Neuron (in vitro differentiated cells): ENCODE results near the gene SUCO.

Experiments
- H2AFZ ChIP-seq: one replicate; pipeline ENCODE4 v1.6.1; 2013; ENCODE audit warnings: low read depth, mild to moderate bottlenecking, inconsistent platforms, low read length, moderate library complexity
- H3K27me3 ChIP-seq: one replicate; pipeline ENCODE4 v1.6.1; 2013; ENCODE audit warnings: low read length; ENCODE audit not compliant: insufficient read depth
- H3K36me3 ChIP-seq: one replicate; pipeline ENCODE4 v1.6.1; 2013; ENCODE audit warnings: low read length; ENCODE audit not compliant: insufficient read depth
- H3K4me1 ChIP-seq: one replicate; pipeline ENCODE4 v1.6.1; 2013; ENCODE audit warnings: low read length; ENCODE audit not compliant: insufficient read depth
- H3K4me3 ChIP-seq: 2 replicates; pipeline ENCODE4 v1.5.1; 2013; ENCODE audit warnings: mild to moderate bottlenecking, low read length, moderate library complexity
- H3K9me3 ChIP-seq: one replicate; pipeline ENCODE4 v1.6.1; 2013; ENCODE audit warnings: low read length

SUCO gene

DNA sequence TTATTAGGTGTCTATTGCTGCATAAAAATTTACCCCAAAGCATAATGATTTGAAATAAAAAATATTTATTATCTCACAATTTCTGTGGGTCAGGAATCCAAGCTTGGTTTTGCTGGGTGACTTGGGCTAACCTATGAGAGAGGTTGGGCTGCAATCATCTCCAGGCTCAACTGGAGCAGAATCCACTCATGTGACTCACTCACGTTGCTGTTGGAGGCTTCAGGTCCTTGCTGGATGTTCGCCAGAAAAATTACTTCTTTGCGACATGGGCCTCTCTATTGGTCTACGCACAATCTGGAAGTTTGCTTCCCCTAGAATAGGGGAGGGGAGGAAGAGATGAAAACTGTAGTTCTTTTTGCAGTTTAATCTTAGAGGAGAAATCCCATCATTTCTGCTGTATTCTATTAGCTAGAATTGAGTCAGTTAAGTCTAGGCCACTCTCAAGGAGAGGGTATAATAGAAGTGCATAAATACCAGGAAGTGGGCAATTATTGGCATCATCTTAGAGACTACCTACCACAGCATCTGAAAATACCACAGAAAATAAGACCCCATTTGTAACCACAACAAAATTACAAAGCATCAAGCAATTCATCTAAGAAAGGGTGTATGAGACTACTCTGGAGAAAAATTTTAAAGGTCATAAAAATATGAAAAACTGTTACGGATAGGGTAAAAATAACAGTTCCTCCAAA lies 120.2 kb downstream of the SUCO start:
- Histone ChIP-seq H2AFZ (no peak overlapping the region), H3K4me3 (no peak overlapping the region), H3K9me3 (no peaks in the 10 kb centered on the region), H3K36me3 (no peaks in the 10 kb centered on the region), H3K4me1 (no peaks in the 10 kb centered on the region), H3K27me3 (no peaks in the 10 kb centered on the region)

DNA sequence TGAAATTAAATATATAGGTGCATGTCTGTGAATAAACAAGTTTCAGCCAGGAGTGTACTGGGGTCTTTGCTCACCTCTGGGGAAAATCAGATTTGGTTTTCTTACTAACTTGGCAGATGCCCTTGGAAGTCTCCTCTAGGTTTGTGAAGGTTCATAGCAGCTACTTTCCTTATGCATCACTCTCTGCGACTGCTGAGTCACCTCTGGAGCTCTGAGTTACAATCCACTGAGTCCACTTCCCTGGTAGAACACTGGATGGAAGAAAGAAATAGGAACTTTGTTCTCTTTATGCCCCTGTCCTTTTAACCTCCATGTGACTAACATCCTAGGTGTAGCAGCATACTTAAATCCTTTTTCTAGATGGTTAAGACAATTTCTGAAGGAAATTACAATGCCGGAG lies 121.6 kb downstream of the SUCO start:
- no peak overlapping the region for H3K4me3 ChIP-seq
- no peaks in the 10 kb centered on the region for H3K27me3 ChIP-seq
- no peaks in the 10 kb centered on the region for H3K9me3 ChIP-seq
- no peaks in the 10 kb centered on the region for H3K4me1 ChIP-seq
- no peaks in the 10 kb centered on the region for H3K36me3 ChIP-seq
- H2AFZ ChIP-seq: no peak overlapping the region

DNA sequence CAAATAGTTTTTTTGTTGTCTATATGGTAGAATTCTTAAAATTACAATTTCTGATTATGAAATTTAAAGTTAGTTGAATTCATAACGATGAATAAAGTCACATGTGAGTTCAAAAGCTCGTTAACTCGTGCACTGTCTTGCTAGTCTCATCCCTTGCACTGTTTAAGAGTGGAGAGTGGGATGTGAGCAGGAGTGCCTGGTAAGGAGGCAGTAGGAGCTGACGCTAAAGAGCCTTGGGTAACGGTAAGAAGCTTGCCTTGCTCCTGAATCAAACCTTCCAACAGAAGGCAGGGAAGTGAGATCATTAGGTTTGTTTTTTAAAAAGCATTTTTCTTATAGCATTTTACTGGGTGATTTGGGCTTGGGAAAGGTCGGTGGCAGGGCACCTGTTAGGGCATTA lies 123.6 kb downstream of the SUCO start:
- H3K4me1 ChIP-seq: no peaks in the 10 kb centered on the region
- peaks cover 3% of the 10 kb centered on the region for H3K27me3 ChIP-seq

DNA sequence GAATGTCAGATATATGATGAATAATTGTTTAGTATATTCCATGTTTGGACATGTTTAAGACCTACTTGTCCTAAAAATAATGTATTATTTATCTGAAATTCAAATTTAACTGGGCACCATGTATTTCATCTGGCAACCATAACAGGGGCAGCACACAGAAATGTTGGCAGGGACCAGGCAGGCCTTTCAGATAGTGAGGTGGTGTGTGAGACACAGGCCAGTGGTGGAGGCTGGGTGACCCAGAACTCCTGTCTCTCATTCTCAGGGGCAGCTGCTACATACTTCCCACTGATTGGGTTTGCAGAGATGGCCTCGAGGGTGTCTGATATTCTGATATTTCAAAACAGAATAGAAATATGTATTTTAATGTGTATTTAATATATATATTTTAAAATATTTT lies 124.6 kb downstream of the SUCO start:
- no peak overlapping the region for H3K4me3 ChIP-seq
- H3K27me3 ChIP-seq: peaks cover 3% of the 10 kb centered on the region
- H3K4me1 ChIP-seq: no peaks in the 10 kb centered on the region
- no peaks in the 10 kb centered on the region for H3K36me3 ChIP-seq
- no peaks in the 10 kb centered on the region for H3K9me3 ChIP-seq
- no peak overlapping the region for H2AFZ ChIP-seq

More for the DNA sequence above, 123.6 kb downstream of the SUCO start:
- H2AFZ ChIP-seq: no peak overlapping the region
- no peaks in the 10 kb centered on the region for H3K36me3 ChIP-seq
- no peaks in the 10 kb centered on the region for H3K9me3 ChIP-seq
- H3K4me3 ChIP-seq: no peak overlapping the region

DNA sequence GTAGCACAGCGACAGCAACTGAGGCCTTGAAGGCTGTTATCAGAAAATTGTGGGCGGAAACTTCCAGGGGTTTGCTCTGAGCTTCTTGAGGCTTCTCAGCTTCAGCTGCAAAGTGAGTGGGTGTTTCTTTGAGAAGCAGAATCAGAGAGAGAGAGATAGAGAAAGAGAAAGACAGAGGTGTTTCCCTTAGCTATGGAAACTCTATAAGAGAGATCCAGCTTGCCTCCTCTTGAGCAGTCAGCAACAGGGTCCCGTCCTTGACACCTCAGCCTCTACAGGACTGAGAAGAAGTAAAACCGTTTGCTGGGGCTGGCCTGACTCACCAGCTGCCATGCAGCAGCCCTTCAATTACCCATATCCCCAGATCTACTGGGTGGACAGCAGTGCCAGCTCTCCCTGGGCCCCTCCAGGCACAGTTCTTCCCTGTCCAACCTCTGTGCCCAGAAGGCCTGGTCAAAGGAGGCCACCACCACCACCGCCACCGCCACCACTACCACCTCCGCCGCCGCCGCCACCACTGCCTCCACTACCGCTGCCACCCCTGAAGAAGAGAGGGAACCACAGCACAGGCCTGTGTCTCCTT lies 126.0 kb downstream of the SUCO start, which contains the start of gene FASLG:
Gene FASLG, plus strand, starts transcription at position 233 of the 583 bp plus-strand sequence. Its CDS starts 99 bp downstream, at position 332.
- H3K9me3 ChIP-seq: no peaks in the 10 kb centered on the region
- no peaks in the 10 kb centered on the region for H3K36me3 ChIP-seq
- peaks cover 3% of the 10 kb centered on the region for H3K27me3 ChIP-seq
- no peak within 1 kb of the TSS for H2AFZ ChIP-seq
- no peaks in the 10 kb centered on the region for H3K4me1 ChIP-seq
- H3K4me3 ChIP-seq: no peak within 1 kb of the TSS

DNA sequence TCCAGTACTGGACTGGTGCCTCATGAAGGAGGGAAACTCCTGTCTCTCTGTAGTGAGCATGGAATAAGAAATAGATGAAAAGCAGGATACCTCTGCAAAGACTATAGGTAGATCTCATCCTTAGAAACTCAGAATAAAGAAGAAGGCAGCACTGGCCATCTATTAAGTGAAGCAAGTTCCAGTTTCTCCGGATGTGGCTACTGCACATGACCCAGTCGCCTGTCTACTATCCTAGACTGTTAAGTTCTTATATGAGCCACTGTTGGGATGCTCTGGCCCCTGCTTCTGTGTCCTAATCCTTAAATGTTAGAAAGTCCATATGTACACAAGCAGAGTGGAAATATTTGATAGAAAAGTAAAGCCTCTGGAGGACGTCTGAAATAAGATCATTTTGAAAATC lies 128.2 kb downstream of the SUCO start:
- Histone ChIP-seq H3K4me1 (no peaks in the 10 kb centered on the region), H3K36me3 (no peaks in the 10 kb centered on the region), H3K9me3 (no peaks in the 10 kb centered on the region), H2AFZ (no peak overlapping the region), H3K4me3 (no peak overlapping the region), H3K27me3 (peaks cover 3% of the 10 kb centered on the region)
